Loucy (cell line): ENCODE measurements around the gene KIAA2012.

ENCODE experiments used
- EZH2phosphoT487 ChIP-seq: fragments of 200-600 bp; IDR thresholded peaks from 2 replicates; pipeline ENCODE4 v1.6.1; 2018; ENCODE audit warnings: antibody characterized with exemption, mild to moderate bottlenecking, moderate library complexity, borderline replicate concordance
- TF ChIP-seq, protein P1 (sequence below): fragments of 200-600 bp; sonication (generic); conservative IDR thresholded peaks from 2 replicates; pipeline ENCODE4 v1.5.1; 2014; ENCODE audit warnings: mild to moderate bottlenecking, antibody characterized with exemption, low read length

DNA sequence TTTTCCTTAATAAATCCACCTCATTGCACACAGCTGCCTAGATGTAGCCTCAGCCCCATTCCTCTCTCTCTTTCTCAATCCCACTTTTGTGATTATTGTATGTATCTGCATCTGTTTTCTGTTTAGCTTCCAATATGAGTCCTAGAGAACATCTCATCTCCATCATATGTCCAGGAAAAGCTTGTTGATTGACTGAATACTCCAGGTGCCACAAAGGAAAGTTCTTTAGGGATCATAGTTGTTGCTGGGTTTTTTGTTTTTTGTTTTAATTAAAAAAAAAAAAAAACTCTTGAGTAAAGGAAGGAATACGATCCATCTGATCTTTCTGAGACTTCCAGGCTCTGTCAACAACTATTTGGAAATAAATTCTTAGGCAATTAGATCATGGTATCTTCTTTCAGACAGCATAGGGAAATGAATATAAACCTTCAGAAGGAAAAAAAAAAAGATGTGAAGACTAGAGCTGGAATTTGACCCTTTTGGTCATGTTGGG, 42.5 kb downstream of the KIAA2012 start:
- TF ChIP-seq, protein P1, sequence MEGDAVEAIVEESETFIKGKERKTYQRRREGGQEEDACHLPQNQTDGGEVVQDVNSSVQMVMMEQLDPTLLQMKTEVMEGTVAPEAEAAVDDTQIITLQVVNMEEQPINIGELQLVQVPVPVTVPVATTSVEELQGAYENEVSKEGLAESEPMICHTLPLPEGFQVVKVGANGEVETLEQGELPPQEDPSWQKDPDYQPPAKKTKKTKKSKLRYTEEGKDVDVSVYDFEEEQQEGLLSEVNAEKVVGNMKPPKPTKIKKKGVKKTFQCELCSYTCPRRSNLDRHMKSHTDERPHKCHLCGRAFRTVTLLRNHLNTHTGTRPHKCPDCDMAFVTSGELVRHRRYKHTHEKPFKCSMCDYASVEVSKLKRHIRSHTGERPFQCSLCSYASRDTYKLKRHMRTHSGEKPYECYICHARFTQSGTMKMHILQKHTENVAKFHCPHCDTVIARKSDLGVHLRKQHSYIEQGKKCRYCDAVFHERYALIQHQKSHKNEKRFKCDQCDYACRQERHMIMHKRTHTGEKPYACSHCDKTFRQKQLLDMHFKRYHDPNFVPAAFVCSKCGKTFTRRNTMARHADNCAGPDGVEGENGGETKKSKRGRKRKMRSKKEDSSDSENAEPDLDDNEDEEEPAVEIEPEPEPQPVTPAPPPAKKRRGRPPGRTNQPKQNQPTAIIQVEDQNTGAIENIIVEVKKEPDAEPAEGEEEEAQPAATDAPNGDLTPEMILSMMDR: no peak
- TF ChIP-seq EZH2phosphoT487: no peak
